Tibial nerve (tissue), 3 donors: ENCODE measurements around the gene SSR1.
"Not testable (repeated sequence)": the region's sequence is repeated elsewhere in the genome, so short reads cannot be mapped to it uniquely, and the experiment has no call there.

Experiments
- POLR2A ChIP-seq, 2 donors: fragments of 450-650 bp; IDR thresholded peaks; one replicate each; pipeline ENCODE4 v1.6.1; 2017; ENCODE audit warnings: antibody characterized with exemption in 2 of 2, mild to moderate bottlenecking in 2 of 2, moderate library complexity in 2 of 2
- TF ChIP-seq, protein P1 (sequence below), 5 experiments: fragments of 200-600 bp in 3 of 5; fragments of 450-650 bp in 2 of 5; sonication (generic) in 3 of 5; IDR thresholded peaks; one replicate each; pipeline ENCODE4 v1.5.1; 2016 to 2019; ENCODE audit warnings: antibody characterized with exemption in 5 of 5, mild to moderate bottlenecking in 3 of 5, moderate library complexity in 2 of 5

DNA sequence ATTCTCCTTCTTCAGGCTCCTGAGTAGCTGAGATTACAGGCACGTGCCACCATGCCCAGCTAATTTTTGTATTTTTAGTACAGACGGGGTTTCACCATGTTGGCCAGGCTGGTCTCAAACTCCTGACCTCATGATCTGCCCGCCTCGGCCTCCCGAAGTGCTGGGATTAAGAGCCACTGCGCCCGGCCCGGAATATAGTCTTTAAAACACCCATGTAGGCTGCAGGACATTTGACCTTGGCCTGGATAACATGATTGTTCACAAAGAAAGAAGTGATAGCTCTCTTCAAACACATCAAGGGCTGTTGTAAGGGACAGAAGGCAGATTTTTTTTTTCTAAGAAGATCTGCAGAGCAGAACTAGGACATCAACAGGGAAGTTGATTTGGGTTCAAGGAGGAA, 38.5 kb downstream of the SSR1 start:
- TF ChIP-seq, protein P1, sequence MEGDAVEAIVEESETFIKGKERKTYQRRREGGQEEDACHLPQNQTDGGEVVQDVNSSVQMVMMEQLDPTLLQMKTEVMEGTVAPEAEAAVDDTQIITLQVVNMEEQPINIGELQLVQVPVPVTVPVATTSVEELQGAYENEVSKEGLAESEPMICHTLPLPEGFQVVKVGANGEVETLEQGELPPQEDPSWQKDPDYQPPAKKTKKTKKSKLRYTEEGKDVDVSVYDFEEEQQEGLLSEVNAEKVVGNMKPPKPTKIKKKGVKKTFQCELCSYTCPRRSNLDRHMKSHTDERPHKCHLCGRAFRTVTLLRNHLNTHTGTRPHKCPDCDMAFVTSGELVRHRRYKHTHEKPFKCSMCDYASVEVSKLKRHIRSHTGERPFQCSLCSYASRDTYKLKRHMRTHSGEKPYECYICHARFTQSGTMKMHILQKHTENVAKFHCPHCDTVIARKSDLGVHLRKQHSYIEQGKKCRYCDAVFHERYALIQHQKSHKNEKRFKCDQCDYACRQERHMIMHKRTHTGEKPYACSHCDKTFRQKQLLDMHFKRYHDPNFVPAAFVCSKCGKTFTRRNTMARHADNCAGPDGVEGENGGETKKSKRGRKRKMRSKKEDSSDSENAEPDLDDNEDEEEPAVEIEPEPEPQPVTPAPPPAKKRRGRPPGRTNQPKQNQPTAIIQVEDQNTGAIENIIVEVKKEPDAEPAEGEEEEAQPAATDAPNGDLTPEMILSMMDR (IDR thresholded peaks at IDR 0.05), result not testable (repeated sequence)
- TF ChIP-seq POLR2A (IDR thresholded peaks at IDR 0.05), result not testable (repeated sequence)
